A673 (cell line): ENCODE measurements around the gene CDPF1. TPM values are rescaled to one million over a fixed set of nuclear protein-coding genes. Genes with fewer than 3 reads are reported as not detected.
A peak's percentile ranks its signal among the peaks of the same experiment; 100 is the strongest.

Experiments used
- BruUV-seq: library from RNA; stranded (reverse); fragments of 400-500 nt; replicated peaks from 2 replicates; lab custom pipeline; 2021; lab: Mats Ljungman, UMichigan
- CTCF ChIA-PET: fragments of 300-600 bp; sonication (Branson Sonifier 250); formaldehyde crosslinking; loops from one replicate; lab custom pipeline; 2022; ENCODE audit warnings: antibody characterized with exemption; lab: Charles Lee
- POLR2A ChIA-PET: fragments of 300-600 bp; sonication (Branson Sonifier 250); formaldehyde crosslinking; loops from one replicate; lab custom pipeline; 2022; ENCODE audit warnings: antibody characterized with exemption; ENCODE audit not compliant: low non-redundant PET; lab: Charles Lee
- DNase-seq: peaks from one replicate; pipeline ENCODE4 v3.0.0-alpha.2; 2015; ENCODE audit warnings: low spot score
- H3K27ac ChIP-seq: fragments of 200-600 bp; sonication (generic); 2 replicates; pipeline ENCODE4 v1.5.1; 2016; ENCODE audit warnings: mixed run types, low read depth, mild to moderate bottlenecking, mixed read lengths, antibody characterized with exemption, low read length; ENCODE audit not compliant: poor library complexity, severe bottlenecking
- H3K27me3 ChIP-seq: fragments of 200-600 bp; sonication (generic); replicated peaks from 2 replicates; pipeline ENCODE4 v1.6.1; 2017; ENCODE audit warnings: mixed run types, low read depth, mild to moderate bottlenecking, mixed read lengths, antibody characterized with exemption, low read length; ENCODE audit not compliant: insufficient read depth, poor library complexity
- H3K36me3 ChIP-seq: fragments of 200-600 bp; sonication (generic); 2 replicates; pipeline ENCODE4 v1.6.1; 2016; ENCODE audit warnings: mixed run types, mild to moderate bottlenecking, mixed read lengths, antibody characterized with exemption, low read length; ENCODE audit not compliant: insufficient read depth, poor library complexity, severe bottlenecking
- H3K4me1 ChIP-seq: fragments of 200-600 bp; sonication (generic); 2 replicates; pipeline ENCODE4 v1.6.1; 2017; ENCODE audit warnings: mixed run types, mild to moderate bottlenecking, mixed read lengths, antibody characterized with exemption, low read length; ENCODE audit not compliant: insufficient read depth, poor library complexity, severe bottlenecking
- H3K4me3 ChIP-seq: fragments of 200-600 bp; sonication (generic); 2 replicates; pipeline ENCODE4 v1.5.1; 2016; ENCODE audit warnings: low read depth, mixed run types, mild to moderate bottlenecking, mixed read lengths, low read length; ENCODE audit not compliant: poor library complexity, severe bottlenecking
- H3K9me3 ChIP-seq: fragments of 200-600 bp; sonication (generic); 2 replicates; pipeline ENCODE4 v1.6.1; 2016; ENCODE audit warnings: mixed run types, low read depth, mild to moderate bottlenecking, mixed read lengths, antibody characterized with exemption, low read length; ENCODE audit not compliant: poor library complexity, severe bottlenecking
- EZH2 ChIP-seq: fragments of 200-600 bp; sonication (generic); IDR thresholded peaks from 2 replicates; pipeline ENCODE4 v1.6.1; 2017; ENCODE audit warnings: borderline replicate concordance, low read depth, mild to moderate bottlenecking, mixed read lengths, antibody characterized with exemption, low read length; ENCODE audit not compliant: poor library complexity, severe bottlenecking
- intact Hi-C: fragments of 100-400 bp; cut with micrococcal nuclease; formaldehyde crosslinking; loops from one replicate; pipeline ENCODE4 v1.10.0; 2022; ENCODE audit not compliant: unreplicated experiment
- total RNA-seq: library from RNA; stranded (reverse); gene quantifications from 2 replicates; pipeline ENCODE4 v1.2.3, GENCODE V29; 2021
- TF ChIP-seq, protein P1 (sequence below): fragments of 300-800, 200-600 bp; sonication (generic); conservative IDR thresholded peaks from 2 replicates; pipeline ENCODE4 v1.5.1; 2017; ENCODE audit warnings: low read depth, mild to moderate bottlenecking, antibody characterized with exemption, low read length, moderate library complexity, mixed read lengths

The CDPF1 gene
- total RNA-seq, 1 experiment from 2014 or later, result 7.0 TPM

DNA sequence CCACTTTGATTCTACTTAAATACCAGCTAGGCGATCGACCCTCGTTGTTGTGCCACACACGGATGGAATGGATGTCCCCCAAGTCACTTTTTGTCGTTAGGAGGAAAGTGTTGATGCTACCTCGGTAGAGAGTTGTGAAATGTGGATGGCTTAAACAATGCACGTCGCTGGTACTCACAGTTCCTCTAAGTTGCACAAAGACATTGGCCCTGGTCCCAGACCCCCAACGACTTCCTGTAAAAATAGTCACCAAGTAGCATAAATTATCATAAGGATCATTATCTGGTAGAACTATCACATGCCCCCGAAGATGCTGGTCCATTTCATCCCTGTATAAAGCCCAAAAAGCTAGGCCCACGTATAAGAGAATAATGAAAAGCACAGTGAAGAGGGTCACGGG, 9.3 kb upstream of the CDPF1 start:
- H3K9me3 ChIP-seq, result no peaks in the 10 kb centered on the region
- H3K27ac ChIP-seq, result no peak overlapping the region
- no peaks in the 10 kb centered on the region for H3K27me3 ChIP-seq
- intact Hi-C loops, result no loop called here
- DNase-seq, result peak; percentile 22
- no peak for TF ChIP-seq EZH2
- TF ChIP-seq, protein P1, sequence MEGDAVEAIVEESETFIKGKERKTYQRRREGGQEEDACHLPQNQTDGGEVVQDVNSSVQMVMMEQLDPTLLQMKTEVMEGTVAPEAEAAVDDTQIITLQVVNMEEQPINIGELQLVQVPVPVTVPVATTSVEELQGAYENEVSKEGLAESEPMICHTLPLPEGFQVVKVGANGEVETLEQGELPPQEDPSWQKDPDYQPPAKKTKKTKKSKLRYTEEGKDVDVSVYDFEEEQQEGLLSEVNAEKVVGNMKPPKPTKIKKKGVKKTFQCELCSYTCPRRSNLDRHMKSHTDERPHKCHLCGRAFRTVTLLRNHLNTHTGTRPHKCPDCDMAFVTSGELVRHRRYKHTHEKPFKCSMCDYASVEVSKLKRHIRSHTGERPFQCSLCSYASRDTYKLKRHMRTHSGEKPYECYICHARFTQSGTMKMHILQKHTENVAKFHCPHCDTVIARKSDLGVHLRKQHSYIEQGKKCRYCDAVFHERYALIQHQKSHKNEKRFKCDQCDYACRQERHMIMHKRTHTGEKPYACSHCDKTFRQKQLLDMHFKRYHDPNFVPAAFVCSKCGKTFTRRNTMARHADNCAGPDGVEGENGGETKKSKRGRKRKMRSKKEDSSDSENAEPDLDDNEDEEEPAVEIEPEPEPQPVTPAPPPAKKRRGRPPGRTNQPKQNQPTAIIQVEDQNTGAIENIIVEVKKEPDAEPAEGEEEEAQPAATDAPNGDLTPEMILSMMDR, result no peak
- no TSS peak for BruUV-seq
- no peaks in the 10 kb centered on the region for H3K36me3 ChIP-seq
- POLR2A ChIA-PET, result no interaction called here
- no peaks in the 10 kb centered on the region for H3K4me1 ChIP-seq
- H3K4me3 ChIP-seq, result no peak overlapping the region
- CTCF ChIA-PET, result no interaction called here

DNA sequence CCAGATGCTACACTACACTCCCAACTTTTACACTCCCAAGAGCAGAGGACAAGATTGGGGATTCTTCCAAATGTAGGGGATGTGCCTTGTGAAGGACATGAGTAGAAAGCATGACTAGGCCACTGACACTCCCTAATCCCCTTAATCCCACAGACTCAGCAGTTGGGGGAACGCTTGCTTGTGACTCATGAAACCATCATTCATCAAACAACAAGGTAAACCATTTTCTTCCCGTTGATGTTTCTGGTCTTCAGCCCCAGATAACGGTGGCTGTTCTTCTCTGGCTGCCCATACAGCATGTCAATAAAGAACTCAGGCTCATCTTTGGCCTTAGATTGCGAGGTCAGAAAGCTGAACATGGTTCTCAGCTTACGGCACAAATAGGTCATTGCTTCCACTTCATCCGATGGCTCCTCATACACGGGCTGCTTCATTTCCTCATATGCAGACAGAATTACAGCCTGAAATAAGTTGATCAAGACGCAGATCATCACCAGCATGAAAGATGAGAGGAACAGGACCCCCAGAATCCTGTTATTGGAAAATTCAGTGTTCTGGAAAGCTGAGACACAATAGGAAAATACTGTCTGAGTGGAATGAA, 6.4 kb upstream of the CDPF1 start:
- H3K9me3 ChIP-seq, result no peaks in the 10 kb centered on the region
- DNase-seq, result no peak
- no TSS peak for BruUV-seq
- peaks cover 4% of the 10 kb centered on the region for H3K4me1 ChIP-seq
- no peak for TF ChIP-seq EZH2
- TF ChIP-seq, protein P1, result no peak
- no peak overlapping the region for H3K4me3 ChIP-seq
- intact Hi-C loops, result no loop called here
- H3K36me3 ChIP-seq, result no peaks in the 10 kb centered on the region
- H3K27me3 ChIP-seq, result no peaks in the 10 kb centered on the region
- H3K27ac ChIP-seq, result no peak overlapping the region
- POLR2A ChIA-PET, result no interaction called here
- CTCF ChIA-PET, result no interaction called here

DNA sequence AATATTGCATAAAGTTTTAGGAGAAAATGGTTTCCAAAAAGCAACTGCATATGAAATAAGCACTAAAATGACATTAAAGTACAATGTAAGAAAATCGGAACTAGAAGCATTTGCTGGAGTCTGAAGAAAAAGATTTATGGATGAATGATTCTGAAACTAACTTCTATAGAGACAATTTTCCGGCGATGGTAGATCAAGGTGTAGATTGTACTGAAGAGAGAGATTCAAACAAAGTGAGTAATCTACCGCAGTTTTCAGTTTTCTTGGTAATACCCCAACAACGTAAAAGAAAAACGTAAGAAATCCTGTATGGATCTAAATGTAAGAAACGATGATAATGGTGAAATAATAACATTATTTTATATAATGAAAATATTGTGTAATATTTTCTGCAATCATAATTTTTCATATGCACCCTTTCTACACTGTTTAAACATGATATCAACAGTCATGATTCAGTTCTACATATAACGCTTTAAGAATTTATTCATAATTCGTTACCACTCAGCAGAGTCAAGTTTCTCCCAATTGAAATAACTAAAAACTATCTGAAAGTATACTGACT, 1.8 kb upstream of the CDPF1 start:
- ChIA-PET POLR2A (no interaction called here), CTCF (no interaction called here)
- H3K9me3 ChIP-seq, result no peaks in the 10 kb centered on the region
- TF ChIP-seq EZH2, result no peak
- TF ChIP-seq, protein P1, result no peak
- DNase-seq, result no peak
- no peaks in the 10 kb centered on the region for H3K27me3 ChIP-seq
- TSS peak; percentile 53 for BruUV-seq
- intact Hi-C loops, result loop anchor here (2.0 kb wide), 1 partner anchor 45 kb away; the partner anchor contains the start of gene GTSE1
- no peaks in the 10 kb centered on the region for H3K36me3 ChIP-seq
- H3K4me3 ChIP-seq, result no peak overlapping the region
- peaks cover 17% of the 10 kb centered on the region for H3K4me1 ChIP-seq
- no peak overlapping the region for H3K27ac ChIP-seq
